SU-DHL-6 (cell line): ENCODE measurements around the gene MED4.

Experiments
- CTCF ChIP-seq: fragments of 200-600 bp; sonication (generic); IDR thresholded peaks from one replicate; pipeline ENCODE4 v1.5.1; 2017; ENCODE audit warnings: antibody characterized with exemption, mild to moderate bottlenecking, low read length, moderate library complexity; ENCODE audit not compliant: insufficient read depth, poor library complexity, severe bottlenecking
- EZH2phosphoT487 ChIP-seq: fragments of 200-600 bp; sonication (generic), shearing (Covaris generic); conservative IDR thresholded peaks from 2 replicates; pipeline ENCODE4 v1.6.1; 2018; ENCODE audit warnings: mild to moderate bottlenecking, antibody characterized with exemption, low read length, moderate library complexity, mixed read lengths

DNA sequence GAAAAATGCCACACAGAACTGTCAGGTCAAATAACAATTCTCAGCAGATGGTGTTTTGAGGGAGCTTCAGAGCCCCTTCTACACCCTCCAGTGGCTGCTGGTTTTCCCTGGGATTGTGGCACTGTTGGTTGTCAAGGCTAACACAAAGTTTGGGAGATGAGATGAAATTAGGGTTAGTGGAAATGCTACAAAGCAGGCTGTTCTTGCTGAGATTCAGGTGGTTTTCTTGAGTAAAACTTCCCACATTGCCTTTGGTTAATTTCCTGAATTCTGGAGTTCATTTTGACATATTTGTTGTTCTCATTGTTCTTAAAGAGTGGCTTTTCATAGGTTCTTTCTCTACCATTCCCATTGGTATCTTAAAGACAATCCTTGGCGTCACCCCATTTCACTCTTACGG lies 22.1 kb downstream of the MED4 start:
- TF ChIP-seq CTCF (no peak), EZH2phosphoT487 (no peak)
